ENCODE measurements around the gene EYA3.

EYA3 gene, protein sequence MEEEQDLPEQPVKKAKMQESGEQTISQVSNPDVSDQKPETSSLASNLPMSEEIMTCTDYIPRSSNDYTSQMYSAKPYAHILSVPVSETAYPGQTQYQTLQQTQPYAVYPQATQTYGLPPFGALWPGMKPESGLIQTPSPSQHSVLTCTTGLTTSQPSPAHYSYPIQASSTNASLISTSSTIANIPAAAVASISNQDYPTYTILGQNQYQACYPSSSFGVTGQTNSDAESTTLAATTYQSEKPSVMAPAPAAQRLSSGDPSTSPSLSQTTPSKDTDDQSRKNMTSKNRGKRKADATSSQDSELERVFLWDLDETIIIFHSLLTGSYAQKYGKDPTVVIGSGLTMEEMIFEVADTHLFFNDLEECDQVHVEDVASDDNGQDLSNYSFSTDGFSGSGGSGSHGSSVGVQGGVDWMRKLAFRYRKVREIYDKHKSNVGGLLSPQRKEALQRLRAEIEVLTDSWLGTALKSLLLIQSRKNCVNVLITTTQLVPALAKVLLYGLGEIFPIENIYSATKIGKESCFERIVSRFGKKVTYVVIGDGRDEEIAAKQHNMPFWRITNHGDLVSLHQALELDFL

DNA sequence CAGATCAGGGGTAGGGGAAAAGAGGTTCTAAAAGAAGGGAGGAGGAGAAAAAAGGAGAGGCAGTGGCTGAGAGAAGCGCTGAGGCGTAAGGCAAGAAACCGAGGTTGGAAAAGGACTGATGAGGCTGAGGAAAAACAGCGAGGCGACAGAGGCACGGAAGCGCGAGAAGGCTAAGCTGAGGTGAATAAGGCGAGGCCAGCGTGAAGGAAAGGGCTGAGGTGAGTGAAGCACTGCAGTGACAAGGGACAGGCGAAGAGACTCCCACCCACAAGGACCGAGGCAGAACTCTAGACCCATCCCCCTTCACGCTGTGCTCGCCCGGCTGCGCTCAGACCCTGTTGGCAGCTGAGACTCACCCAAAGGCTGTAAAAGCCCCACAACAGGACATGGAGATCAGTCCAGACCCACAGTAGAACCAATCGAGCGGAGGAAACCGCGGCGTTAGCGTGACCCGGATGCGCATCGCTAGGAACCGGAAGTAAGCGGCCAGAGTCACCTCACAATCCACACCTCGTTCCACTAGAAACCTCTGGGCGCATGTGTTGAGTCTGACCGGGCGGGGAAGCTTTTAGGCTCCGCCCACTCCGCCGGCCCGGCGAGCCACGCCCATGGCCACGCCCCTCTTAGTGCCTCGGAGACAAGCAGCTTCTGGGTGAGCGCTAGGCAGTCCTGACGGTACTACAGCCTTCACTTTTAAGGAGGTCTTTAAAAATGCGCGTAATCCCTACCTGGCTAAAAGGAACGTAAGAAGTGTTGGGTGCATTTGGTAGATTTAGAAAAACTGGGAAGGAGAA is at the start of gene EYA3:
Gene EYA3, minus strand, starts transcription at position 443 of the 794 bp plus-strand sequence. CDS start 30,584 bp downstream, outside the sequence.
- DNase-seq (ENCODE audit: low read depth) = peak; percentile 97

DNA sequence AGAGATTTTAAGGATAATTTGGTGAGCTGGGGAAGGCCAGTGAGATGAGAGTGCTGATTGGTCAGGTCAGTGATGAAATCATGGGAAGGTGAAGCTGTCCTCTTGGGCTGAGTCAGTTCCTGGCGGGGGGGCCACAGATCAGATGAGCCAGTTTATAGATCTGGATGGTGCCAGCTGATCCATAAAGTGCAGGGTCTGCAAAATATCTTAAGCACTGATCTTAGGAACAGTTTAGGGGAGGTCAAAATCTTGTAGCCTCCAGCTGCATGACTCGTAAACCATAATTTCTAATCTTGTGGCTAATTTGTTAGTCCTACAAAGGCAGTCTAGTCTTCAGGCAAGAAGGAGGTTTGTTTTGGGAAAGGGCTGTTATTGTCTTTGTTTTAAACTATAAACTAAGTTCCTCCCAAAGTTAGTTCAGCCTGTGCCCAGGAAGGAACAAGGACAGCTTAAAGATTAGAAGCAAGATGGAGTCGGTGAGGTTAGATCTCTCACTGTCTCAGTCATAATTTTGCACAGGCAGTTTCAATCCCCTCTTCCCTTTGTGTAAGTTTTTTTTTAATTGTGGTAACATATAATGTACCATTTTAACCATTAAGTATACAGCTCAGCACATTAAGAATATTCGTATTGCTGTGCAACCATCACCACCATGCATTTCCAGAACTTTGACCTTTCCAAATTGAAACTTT is 48.7 kb upstream of the EYA3 start:
- DNase-seq (ENCODE audit: low read depth) = no peak

DNA sequence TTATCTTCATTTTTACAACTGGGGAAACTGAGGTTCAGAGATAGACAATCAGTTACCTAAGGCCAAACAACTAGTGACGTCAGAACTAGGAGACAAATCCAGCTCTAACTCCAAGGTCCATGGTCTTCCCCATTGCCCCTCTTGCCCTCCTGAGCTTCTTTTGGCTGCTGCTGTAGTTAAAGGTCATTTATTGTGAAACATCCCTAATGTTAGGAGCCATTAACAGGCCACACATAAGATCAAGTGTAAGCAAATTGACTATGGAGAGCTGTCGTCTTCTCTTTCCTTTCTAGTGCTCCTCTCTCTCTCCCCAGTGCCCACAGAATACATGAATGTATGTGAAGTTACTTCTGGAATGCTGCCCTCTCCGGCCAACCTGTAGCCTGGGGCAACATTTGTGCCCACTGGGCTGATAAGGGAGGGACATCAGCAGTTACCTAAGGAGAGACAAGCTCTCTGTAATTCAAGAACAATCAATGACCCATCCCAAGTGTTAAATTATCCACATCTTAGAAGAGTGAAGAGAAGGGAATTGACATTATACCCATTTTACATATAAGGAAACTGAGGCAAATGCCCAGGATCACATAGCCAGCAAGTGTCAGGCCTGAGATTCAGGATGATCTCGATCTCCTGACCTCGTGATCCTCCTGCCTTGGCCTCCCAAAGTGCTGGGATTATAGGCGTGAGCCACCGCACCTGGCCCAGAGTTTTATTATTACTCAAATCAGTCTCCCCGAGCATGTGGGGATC is 47.9 kb upstream of the EYA3 start:
- no peak for DNase-seq (ENCODE audit: low read depth)

DNA sequence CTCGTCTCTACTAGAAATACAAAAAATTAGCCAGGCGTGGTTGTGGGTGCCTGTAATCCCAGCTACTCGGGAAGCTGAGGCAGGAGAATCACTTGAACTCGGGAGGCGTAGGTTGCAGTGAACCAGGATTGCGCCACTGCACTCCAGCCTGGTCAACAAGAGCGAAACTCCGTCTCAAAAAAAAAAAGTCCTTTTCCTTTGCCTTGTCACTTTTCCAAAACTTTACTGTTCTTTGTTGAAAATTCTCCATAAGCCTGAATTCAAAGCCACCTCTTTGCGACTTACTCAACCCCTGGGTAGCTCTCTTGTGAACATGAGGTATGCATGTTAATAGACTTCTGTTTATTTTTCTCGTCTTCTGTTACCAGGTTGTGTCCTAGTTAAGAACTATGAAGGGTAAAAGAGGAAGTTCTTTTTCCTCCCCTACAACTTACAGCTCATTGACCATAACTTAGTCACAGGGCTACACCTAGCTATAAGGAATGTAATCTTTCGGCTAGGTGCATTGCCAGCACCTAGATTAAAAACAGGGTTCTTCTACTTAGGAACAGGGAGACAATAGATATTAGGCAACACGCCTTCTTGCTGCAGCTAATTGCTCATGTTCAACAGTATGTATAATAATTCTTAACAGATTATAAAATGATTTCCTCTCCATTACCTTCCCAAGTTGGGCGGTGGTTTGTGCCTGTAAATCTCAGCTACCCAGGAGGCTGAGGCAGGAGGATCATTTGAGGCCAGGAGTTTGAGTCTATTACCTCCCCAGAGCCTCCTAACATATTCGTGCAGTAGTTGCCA is 47.2 kb upstream of the EYA3 start:
- no peak for DNase-seq (ENCODE audit: low read depth)

DNA sequence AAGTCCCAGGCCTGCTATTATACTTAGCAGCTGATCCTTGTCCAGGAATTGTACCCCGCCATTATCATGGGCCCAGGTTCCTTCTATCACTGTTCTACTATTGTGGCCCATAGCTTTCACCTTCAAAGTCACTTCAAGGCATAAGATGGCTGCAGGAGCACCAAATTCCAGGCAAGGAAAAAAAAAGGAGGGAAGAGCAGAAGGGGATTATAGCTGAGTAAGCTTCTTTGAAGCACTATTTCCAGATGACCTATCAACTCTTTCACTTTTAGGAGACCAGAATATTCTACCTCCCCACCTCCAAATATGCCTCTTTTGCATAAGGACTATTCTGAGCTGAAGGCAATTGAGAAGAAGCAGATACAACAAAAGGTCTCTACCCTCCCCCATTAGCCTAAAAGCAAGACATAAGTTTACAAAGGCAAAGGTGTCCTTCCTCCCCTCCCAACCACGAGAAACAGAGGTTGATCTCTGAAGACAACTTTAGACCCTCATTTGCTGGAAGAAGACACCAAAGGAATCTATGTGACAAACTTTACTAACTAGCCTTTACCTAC is 46.3 kb upstream of the EYA3 start:
- no peak for DNase-seq (ENCODE audit: low read depth)

DNA sequence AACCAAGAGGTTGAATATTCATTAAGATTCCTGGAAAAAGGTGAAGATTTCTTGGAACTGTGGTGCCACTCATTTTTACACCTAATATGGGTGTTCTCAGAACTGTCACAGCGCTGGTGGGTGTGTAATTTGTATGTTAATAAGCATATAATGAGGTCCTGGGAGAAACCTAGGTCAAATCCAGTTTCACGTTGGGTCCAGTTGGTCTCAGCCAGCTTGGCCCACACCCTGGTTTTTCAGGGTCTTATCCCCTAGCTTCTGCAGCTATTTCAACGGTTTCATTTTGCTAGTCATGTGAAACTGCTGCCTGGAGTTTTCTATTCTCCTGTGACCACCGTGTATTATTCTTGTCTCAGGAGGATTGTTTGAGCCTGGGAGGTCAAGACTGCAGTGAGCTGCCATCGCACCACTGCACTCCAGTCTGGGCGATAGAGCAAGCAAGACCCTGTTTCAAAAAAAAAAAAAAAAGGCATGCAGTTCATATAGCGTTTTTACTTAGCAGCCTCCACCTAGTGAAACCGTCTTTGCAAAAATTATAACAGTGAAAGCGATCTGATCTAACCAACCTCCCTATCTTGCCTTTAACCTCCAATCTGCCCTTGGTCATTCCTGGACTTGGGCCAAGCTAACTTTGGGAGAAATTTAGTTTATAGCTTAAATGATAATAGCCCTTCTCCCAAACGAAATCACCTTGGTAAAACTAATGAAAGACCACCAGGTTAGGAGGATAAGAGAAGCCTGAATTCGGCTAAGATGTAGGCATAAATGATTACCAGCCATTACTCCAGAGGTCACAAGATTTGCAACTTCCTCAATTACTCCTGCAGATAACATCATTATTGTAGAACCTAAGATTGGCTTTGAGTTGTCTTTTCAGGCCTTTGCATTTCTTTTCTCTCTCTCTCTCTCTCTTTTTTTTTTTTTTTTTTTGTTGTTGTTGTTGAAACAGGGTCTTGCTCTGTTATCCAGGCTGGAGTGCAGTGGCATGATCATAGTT is 44.1 kb upstream of the EYA3 start:
- DNase-seq (ENCODE audit: low read depth) = no peak

DNA sequence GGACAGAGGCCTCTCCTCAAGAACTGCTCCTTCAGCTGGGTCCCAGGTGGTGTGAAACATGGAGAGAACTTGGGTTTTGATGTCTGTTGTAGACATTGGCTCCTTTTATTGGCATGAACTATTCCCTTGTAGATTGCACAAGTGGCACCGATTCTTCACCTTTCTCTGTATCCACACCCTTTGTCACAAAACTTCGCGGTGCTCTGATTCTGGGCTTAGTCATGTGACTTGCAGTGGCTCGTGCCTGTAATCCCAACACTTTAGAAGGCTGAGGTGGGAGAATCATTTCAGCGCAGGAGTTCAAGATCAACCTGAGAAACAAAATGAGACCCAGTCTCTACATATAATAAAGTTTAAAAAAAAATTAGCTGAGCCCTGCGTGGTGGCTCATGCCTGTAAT is 42.5 kb upstream of the EYA3 start:
- DNase-seq (ENCODE audit: low read depth) = no peak

DNA sequence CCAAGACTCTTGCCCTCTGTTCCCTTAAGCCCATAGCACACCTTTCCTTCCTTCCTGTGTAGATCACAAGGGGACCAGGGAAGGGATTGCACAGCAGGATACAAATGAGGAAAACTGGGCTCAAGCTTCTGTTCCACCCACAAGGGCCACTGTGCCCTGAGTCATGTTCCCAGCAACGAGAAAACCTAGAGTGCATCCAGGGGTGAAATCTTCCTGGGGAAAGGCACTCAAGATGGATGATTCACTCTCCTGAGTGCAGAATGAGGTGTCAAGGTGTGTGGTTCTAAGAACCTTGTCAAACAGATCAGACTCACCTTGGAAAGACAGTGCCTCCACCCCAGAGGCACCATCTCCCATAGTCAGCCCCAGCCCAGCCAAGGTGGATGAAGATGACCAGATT is 40.7 kb upstream of the EYA3 start:
- DNase-seq (ENCODE audit: low read depth) = no peak

DNA sequence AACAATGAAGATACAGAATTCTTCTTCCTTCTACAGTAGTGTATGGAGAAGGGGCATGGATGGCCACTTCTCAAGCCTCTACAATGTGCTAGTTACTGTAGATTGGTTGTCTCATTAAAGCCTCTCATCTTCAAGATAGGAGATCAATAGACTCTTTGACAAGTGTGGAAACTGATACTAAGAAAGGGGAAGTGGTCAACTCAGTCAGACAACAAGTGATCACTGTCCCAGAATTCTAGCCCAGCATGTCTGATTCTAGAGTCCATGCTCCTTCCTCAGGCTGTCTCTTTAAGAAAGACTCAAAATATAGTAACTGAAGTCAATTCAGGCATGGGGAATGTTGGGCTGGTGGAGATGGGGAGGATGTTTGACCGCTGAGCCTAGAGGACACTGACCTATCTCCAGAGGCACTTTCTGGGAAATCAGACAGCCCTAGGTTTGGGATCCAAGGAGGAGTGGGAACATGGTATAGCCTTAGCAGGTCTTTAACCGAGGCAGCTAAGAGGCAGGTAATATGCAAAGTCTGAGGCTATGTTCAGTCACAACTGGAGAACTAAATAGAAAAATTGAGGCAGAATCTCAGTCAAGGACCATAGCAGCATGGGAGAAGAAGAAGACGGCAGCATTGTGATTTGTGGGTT is 39.3 kb upstream of the EYA3 start:
- no peak for DNase-seq (ENCODE audit: low read depth)

DNA sequence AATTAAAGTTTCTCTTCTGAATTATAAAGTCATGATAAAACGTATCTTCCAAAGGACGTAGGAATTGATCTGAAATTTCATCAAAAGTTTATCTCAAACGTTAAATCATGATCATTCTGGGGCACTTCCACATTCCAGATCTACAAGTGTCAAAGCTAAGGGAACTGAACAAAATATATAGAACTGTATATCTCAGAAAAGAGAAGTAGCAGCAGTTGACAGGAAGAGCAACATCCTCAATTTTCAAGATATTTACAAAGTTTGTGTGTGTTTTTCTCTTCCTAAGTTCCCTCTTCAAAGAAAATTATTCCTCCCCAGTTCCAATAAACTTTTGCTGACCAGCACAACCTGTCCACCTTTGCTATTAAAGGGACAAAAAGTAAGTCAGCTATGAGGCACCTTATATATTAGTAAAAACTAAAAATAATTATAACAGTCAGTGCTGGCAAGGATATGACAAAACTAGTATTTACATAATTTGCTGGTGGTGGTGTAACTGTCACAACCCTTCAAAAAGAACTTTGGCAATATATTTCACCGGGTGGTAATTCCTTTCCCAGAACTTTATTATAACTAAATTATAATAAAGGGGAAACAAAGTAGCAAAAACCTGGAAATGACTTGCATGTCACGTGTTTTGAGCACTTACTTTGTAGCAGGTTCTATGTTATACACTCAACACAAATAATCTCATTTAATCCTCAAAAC is 38.5 kb upstream of the EYA3 start:
- no peak for DNase-seq (ENCODE audit: low read depth)

DNA sequence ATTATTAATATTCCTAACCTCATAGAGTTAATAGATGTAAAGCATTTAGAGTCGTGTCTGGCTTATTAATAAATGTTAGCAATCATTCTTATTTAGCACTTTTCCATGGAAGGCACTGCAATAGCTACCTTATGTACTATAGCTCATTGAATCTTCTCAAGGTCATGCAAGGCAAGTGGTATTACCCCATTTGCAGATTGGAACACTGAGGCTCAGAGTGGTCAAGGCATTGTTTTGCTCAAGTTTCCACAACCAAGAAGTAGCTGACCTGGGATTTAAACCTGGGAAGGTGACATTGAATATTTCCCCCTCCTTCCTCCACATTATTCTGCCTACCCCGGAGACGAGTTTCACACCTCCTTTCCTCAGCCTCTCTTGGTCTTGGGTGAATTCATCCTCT is 37.8 kb upstream of the EYA3 start:
- no peak for DNase-seq (ENCODE audit: low read depth)

DNA sequence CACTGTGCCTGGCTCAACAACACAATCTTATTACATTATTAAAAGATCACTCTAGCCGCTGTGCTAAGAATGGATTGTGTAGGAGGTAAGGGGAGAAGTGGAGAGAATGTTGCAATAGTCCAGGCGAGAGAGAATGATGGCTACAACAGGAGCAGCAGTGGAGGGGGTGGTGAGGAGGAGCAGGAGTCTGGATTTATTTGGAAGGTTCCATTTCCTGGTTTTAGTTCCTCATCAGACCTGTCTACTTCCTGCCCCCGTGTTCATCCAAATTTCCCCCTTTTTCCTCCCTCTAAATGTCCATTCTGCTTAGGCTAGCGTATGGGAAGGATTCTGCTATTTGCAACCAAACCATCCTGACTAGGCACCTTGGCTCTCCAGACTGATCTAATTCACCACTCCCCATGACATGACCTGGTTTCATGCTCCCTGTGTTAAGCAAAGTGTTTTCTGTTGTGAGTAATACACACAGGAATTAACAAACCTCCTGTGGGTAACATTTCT is 35.1 kb upstream of the EYA3 start:
- DNase-seq (ENCODE audit: low read depth) = no peak

DNA sequence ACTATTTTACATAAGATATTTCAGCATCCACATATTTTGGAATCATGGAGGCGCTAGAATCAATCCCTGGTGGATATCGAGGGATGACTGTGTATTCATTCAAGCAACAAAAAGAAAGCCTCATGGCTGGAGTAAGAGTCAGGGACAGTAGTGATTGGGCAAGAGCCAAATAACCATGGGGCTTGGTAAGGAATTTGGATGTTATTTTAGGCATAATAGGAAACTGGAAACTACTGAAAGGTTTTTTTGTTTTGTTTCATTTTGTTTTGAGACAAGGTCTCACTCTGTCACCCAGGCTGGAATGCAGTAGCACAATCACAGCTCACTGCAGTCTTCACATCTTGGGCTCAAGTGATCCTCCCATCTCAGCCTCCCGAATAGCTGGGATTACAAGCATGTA is 33.8 kb upstream of the EYA3 start:
- DNase-seq (ENCODE audit: low read depth) = no peak

DNA sequence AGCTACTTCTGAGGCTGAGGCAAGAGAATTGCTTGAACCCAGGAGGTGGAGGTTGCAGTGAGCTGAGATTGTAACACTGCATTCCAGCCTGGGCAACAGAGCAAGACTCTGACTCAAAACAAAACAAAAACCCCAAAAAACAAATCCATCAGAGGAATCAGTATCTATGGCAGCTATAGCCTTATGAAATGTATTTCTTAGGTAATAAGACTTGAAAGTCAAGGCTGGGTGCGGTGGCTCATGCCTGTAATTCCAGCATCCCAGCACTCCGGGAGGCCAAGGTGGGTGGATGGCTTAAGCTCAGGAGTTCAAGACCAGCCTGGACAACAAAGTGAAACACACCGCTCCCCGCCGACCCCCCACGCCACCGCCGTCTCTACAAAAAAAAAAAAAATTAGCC is 31.1 kb upstream of the EYA3 start:
- DNase-seq (ENCODE audit: low read depth) = no peak

DNA sequence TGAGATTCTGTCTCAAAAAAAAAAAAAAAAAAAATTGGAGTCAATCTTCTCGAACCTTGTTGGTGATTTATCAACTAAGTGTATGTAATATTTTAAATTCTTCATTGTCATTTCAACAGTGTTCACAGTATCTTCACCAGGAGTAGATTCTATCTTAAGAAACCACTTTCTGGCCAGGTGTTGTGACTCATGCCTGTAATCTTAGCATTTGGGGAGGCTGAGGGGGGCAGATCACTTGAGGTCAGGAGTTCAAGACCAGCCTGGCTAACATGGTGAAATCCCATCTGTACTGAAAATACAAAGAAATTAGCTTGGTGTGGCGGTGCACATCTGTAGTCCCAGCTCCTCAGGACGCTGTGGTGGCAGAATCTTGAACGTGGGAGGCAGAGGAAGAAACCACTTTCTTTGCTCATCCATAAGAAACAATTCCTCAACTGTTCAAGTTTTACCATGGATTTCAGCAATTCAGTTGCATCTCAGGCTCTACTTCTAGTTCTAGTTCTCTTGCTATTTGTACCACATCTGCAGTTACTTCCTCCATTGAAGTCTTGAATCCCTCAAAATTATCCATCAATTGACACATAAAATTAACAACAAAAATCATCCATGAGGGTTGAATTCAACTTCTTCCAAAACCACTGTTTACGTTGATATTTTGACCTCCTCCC is 30.4 kb upstream of the EYA3 start:
- no peak for DNase-seq (ENCODE audit: low read depth)

DNA sequence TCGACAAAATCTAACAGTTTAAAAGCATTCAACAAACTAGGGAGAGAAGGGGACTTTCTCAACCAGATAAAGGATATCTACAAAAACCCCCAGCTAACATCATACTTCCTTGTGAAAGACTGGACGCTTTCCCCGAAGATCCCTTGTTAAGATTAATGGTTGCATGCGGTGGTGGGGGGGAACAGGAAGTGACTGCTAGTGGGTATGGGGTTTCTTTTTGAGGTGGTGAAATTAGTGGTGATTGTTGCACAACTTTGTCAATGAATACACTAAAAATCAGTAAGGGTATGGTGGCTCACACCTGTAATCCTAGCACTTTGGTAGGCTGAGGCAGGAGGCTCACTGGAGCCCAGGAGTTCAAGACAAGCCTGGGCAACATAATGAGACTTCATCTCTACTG is 26.9 kb upstream of the EYA3 start:
- DNase-seq (ENCODE audit: low read depth) = no peak

DNA sequence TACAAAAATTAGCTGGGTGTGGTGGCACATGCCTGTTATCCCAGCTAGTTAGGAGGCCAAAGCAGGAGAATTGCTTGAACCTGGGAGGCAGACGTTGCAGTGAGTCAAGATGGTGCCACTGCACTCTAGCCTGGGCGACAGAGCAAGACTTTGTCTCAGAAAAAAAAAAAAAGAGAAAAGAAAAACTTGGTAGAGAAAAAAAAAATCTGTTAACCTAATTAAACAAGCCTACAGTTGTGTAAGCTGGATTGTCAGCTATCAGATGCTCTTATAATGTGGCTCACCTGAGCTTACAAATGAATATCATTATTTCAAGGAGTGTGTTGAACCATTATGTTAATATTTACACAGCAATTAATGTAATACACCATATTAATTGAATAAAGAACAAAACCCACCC is 26.4 kb upstream of the EYA3 start:
- DNase-seq (ENCODE audit: low read depth) = no peak

DNA sequence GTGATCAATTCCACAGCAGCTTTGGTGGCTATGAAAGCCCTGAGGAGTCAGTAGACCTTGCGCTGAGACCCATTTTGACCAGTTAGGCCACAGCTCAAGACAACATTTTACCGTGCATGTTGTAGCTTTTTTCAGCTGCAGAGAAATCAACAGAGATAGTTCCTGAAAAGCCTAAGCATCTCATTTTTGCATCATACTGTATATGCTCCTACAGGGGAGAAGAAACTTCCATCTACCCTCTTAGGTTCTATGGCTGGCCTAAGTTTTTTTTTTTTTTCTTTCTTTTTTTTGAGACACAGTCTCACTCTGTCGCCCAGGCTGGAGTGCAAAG is 24.8 kb upstream of the EYA3 start:
- no peak for DNase-seq (ENCODE audit: low read depth)

All from fibroblast of the conjunctiva (primary cell).